SH-SY5Y (cell line): ENCODE results near the gene TFIP11.

Source experiments
- GATA2 ChIP-seq: IDR thresholded peaks from 2 replicates; pipeline ENCODE4 v1.6.1; 2011; ENCODE audit warnings: mild to moderate bottlenecking, low read depth, low read length
- GATA3 ChIP-seq: IDR thresholded peaks from 2 replicates; pipeline ENCODE4 v1.6.1; 2011; ENCODE audit warnings: low read depth, mild to moderate bottlenecking, low read length, moderate library complexity

TFIP11 gene

GRCh38 chr22:26547837-26548236 lies 35.6 kb upstream of the TFIP11 start:
- TF ChIP-seq GATA2 (no peak), GATA3 (no peak)

GRCh38 chr22:26547426-26547825 lies 35.2 kb upstream of the TFIP11 start:
- TF ChIP-seq GATA2: no peak
- TF ChIP-seq GATA3: no peak

DNA sequence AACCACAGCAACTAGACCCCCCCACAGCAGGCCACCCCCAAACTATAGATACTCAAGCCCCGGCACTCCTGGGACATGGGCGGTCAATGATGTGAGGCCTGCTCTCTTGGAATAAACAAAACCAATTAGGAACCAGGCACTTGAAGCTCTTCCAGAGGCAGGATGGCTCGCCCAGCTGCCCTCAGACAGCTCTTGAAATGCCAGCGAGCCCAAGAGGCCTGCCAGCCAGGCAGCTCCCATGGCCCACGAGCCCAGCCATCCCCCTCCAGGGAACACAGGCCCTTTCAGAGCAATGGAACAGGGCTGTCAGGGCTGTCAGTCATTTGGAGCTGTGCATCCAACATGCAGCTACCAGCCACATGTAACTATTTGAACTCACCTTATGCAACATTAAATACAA lies 34.0 kb upstream of the TFIP11 start:
- no peak for TF ChIP-seq GATA2
- no peak for TF ChIP-seq GATA3

- TF ChIP-seq GATA2 (no peak), GATA3 (no peak)
Measured at GRCh38 chr22:26545827-26546226, 33.6 kb upstream of the TFIP11 start.

- TF ChIP-seq GATA3 (no peak), GATA2 (no peak)
Measured at GRCh38 chr22:26545385-26545784, 33.1 kb upstream of the TFIP11 start.

GRCh38 chr22:26544489-26544888 lies 32.2 kb upstream of the TFIP11 start:
- TF ChIP-seq GATA3 (no peak), GATA2 (no peak)

- TF ChIP-seq GATA2: no peak
- no peak for TF ChIP-seq GATA3
Measured at GRCh38 chr22:26542831-26543230, 30.6 kb upstream of the TFIP11 start.

DNA sequence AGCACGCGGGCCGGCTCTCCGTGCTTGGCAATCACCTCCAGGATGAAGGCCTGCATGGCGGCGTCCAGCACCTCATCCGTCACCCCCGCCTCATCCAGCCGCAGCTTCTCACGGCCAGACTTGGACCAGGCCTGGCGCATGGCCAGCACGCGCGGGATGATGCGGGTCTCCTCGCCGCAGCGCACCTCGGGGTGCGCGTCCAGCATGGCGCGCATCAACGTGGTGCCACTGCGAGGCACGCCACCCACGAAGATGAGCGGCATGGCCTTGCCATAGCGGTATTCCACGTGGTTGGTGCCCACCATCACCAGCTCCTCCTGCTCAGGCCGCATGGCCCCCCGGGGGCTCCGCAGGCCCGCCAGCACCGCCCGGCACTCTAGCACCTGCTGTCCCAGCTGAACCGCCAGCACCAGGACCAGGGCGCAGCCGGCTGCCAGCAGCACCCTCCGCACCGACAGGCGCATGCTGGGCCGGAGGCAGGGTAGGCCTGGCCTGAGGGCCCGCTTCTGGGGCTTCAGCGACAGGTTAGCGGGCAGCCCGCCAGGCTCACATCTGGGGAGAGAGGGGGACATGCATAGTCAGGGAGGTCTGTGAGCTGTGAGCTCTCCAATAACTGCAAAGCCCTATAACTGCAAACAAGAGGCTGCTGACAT lies 29.0 kb upstream of the TFIP11 start:
- no peak for TF ChIP-seq GATA3
- TF ChIP-seq GATA2: no peak

DNA sequence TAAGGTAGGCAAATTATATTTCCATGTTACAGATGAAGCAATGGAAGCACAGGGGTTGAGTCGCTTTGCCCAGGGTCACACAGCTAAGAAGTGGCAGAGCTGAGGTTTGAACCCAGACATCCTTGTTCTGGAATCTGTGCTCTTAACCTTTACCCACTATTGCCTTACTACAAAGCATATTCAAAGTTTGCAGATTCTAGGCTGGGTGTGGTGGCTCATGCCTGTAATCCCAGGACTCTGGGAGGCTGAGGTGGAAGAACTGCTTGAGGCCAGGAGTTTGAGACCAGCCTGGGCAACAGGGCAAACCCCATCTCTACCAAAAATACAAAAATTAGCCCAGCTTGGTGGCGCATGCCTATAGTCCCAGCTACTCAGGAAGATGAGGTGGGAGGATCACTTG lies 27.8 kb upstream of the TFIP11 start:
- TF ChIP-seq GATA2 (no peak), GATA3 (no peak)

DNA sequence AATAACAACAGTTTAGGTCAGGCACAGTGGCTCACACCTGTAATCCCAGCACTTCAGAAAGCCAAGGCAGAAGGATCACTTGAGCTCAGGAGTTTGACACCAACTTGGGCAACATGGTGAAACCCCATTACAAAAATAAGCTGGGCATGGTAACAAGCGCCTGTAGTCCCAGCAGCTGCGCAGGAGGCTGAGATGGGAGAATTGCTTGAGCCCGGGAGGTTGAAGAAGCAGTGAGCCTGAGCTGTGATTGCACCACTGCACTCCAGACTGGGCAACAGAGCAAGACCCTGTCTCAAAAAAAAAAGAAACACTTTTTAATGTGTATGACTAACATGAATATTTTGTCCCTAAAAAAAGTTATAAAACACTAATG lies 24.5 kb upstream of the TFIP11 start:
- TF ChIP-seq GATA3 (no peak), GATA2 (no peak)

DNA sequence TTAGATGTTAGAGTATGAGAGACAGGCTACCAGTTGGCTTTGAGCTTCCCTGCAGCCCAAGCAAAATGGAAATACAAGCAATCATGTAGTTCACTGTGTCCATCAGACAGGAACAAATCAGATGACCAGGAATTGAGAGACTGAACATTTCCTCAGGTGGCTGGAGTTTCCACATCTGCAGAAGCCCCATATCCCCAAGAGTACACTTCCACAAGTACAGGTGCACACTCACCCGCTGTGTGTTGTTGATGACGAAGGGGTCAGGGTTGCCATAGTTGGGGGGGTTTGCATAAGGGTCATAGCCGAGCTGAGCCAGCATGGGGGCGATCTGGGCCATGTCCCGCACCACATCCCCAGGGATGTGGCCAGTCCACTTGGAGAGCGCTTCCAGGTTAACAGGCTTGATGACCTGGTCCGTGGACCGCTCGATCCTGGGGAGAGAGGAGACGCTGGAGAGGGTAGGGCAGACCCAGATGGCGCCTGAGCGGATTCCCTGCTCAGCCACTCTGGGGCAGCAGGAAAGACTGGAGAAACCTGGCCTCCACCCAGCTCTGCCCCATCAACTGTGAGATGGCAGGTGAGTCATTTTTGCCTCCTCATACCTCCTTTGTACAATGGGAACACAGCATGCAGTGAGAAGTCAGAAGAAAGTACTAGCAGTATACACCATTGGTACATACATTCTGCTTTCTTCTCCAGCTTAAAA lies 23.9 kb upstream of the TFIP11 start:
- TF ChIP-seq GATA2 (no peak), GATA3 (no peak)

DNA sequence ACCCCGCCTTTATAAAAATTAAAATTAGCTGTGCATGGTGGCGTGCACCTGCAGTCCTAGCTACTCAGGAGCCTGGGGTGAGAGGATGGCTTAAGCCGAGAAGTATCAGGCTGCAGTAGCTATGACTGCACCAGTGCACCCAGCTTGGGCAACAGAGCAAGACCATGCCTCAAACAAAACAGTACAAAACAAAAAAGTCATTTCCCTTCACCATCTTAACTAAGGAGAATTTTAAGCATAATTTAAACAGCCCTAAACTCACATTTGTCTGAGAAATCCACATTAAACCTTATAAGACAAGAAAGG lies 23.3 kb upstream of the TFIP11 start:
- TF ChIP-seq GATA3 (no peak), GATA2 (no peak)

- TF ChIP-seq GATA2: no peak
- TF ChIP-seq GATA3: no peak
Measured at GRCh38 chr22:26534874-26535602, 22.8 kb upstream of the TFIP11 start.

- TF ChIP-seq GATA3: no peak
- TF ChIP-seq GATA2: no peak
Measured at GRCh38 chr22:26534171-26534855, 22.0 kb upstream of the TFIP11 start.

DNA sequence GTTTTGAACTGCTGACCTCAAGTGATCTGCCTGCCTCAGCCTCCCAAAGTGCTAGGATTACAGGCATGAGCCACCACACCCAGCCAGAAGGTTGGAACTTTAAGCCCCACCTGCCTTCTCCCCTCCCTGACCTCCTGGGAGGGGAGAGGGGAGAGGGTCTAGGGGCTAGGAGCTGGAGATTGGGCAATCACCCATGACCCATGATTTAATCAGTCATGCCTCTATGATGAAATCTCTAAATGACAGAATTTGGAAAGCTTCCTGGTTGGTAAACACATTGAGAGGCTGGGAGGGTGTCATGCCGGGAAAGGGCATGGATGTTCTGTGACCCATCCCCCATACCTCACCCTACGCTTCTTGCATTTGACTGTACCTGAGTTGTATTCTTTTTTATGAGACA lies 17.1 kb upstream of the TFIP11 start:
- TF ChIP-seq GATA2: no peak
